Iris pigment epithelial cell (primary cell): ENCODE results near the gene PLK5.
"Not testable (repeated sequence)": the region's sequence is repeated elsewhere in the genome, so short reads cannot be mapped to it uniquely, and the experiment has no call there.

ENCODE experiments used
- DNase-seq: peaks from one replicate; pipeline ENCODE4 v3.0.0-alpha.2; 2011; ENCODE audit warnings: low read depth

The PLK5 gene

GRCh38 chr19:1507763-1508506 lies 15.9 kb upstream of the PLK5 start:
- DNase-seq = peak; percentile 95

GRCh38 chr19:1508507-1508856 lies 15.4 kb upstream of the PLK5 start:
- no peak for DNase-seq

- no peak for DNase-seq
These were observed 14.1 kb upstream of the PLK5 start for GRCh38 chr19:1509602-1510441.

GRCh38 chr19:1510442-1510806 lies 13.5 kb upstream of the PLK5 start:
- DNase-seq = no peak

GRCh38 chr19:1510807-1511206 lies 13.1 kb upstream of the PLK5 start:
- DNase-seq = no peak

- no peak for DNase-seq
These were observed 12.3 kb upstream of the PLK5 start for GRCh38 chr19:1511318-1512317.

GRCh38 chr19:1512671-1513498 lies 11.0 kb upstream of the PLK5 start, which contains the start of gene ADAMTSL5:
Gene ADAMTSL5, minus strand, starts transcription at chr19:1513019. Its CDS starts 2,076 bp downstream, at chr19:1510943.
- DNase-seq = peak; percentile 36

GRCh38 chr19:1513499-1514294 lies 10.2 kb upstream of the PLK5 start:
- peak; percentile 21 for DNase-seq

GRCh38 chr19:1514295-1514661 lies 9.6 kb upstream of the PLK5 start:
- DNase-seq = no peak

GRCh38 chr19:1514986-1515721 lies 8.7 kb upstream of the PLK5 start:
- DNase-seq = no peak

- DNase-seq = no peak
These were observed 7.5 kb upstream of the PLK5 start for GRCh38 chr19:1516395-1516753.

- DNase-seq = no peak
These were observed 5.4 kb upstream of the PLK5 start for GRCh38 chr19:1518471-1518870.

GRCh38 chr19:1519802-1520201 lies 4.1 kb upstream of the PLK5 start:
- not testable (repeated sequence) for DNase-seq

GRCh38 chr19:1520203-1520780 lies 3.6 kb upstream of the PLK5 start:
- no peak for DNase-seq

- DNase-seq = no peak
These were observed 2.2 kb upstream of the PLK5 start for GRCh38 chr19:1521636-1522035.

GRCh38 chr19:1522061-1522460 lies 1.8 kb upstream of the PLK5 start:
- DNase-seq = no peak

GRCh38 chr19:1522838-1523237 lies 1.0 kb upstream of the PLK5 start:
- DNase-seq = no peak

- no peak for DNase-seq
These were observed 552 bp downstream of the PLK5 start for GRCh38 chr19:1524287-1524971.

- DNase-seq = no peak
These were observed 1.1 kb downstream of the PLK5 start for GRCh38 chr19:1524972-1525325.
